SU-DHL-6 (cell line): ENCODE results near the gene INPP4B.

Experiments used
- H2AFZ ChIP-seq: fragments of 200-600 bp; sonication (generic); 2 replicates; pipeline ENCODE4 v1.6.1; 2014; ENCODE audit warnings: low read depth, mild to moderate bottlenecking, moderate library complexity, mixed read lengths, antibody characterized with exemption, low read length; ENCODE audit not compliant: severe bottlenecking
- H3F3A ChIP-seq: fragments of 200-600 bp; shearing (Covaris generic); 2 replicates; pipeline ENCODE4 v1.6.0; 2016; ENCODE audit warnings: antibody characterized with exemption, mild to moderate bottlenecking; ENCODE audit not compliant: insufficient read depth
- H3K27ac ChIP-seq: fragments of 200-600 bp; sonication (generic); 2 replicates; pipeline ENCODE4 v1.5.1; 2016; ENCODE audit warnings: low read depth, mild to moderate bottlenecking, low read length, moderate library complexity, mixed read lengths
- H3K27me3 ChIP-seq: fragments of 200-600 bp; sonication (generic), shearing (Covaris generic); 2 replicates; pipeline ENCODE4 v1.6.0; 2014; ENCODE audit warnings: mild to moderate bottlenecking, low read length
- H3K36me3 ChIP-seq: fragments of 200-600 bp; sonication (generic); 2 replicates; pipeline ENCODE4 v1.6.1; 2014; ENCODE audit warnings: mild to moderate bottlenecking, low read length, mixed read lengths
- H3K4me2 ChIP-seq: fragments of 300-600, 200-600 bp; shearing (Covaris generic), sonication (generic); 2 replicates; pipeline ENCODE4 v1.6.0; 2014; ENCODE audit warnings: low read length, low read depth, mild to moderate bottlenecking; ENCODE audit not compliant: poor library complexity, severe bottlenecking
- H3K4me3 ChIP-seq: fragments of 200-600 bp; sonication (generic); 2 replicates; pipeline ENCODE4 v1.5.1; 2014; ENCODE audit warnings: antibody characterized with exemption, low read length, mild to moderate bottlenecking, mixed read lengths; ENCODE audit not compliant: insufficient read depth, poor library complexity, severe bottlenecking
- H3K79me2 ChIP-seq: fragments of 200-600 bp; sonication (generic); 2 replicates; pipeline ENCODE4 v1.6.1; 2014; ENCODE audit warnings: mild to moderate bottlenecking, low read length, moderate library complexity; ENCODE audit not compliant: insufficient read depth
- H3K9ac ChIP-seq: fragments of 200-600 bp; sonication (generic); 2 replicates; pipeline ENCODE4 v1.7.0; 2014; ENCODE audit warnings: mild to moderate bottlenecking, low read length
- H3K9me2 ChIP-seq: fragments of 200-600 bp; sonication (generic); replicated peaks from 2 replicates; pipeline ENCODE4 v1.6.1; 2014; ENCODE audit warnings: low read length; ENCODE audit not compliant: insufficient read depth
- H3K9me3 ChIP-seq: fragments of 200-600 bp; sonication (generic); 2 replicates; pipeline ENCODE4 v1.6.1; 2014; ENCODE audit warnings: low read length, mixed read lengths; ENCODE audit not compliant: insufficient read depth
- H4K20me1 ChIP-seq: fragments of 200-600 bp; sonication (generic); 2 replicates; pipeline ENCODE4 v1.6.1; 2014; ENCODE audit warnings: low read depth, mild to moderate bottlenecking, antibody characterized with exemption, low read length, moderate library complexity, mixed read lengths
- CTCF ChIP-seq: fragments of 200-600 bp; sonication (generic); IDR thresholded peaks from one replicate; pipeline ENCODE4 v1.5.1; 2017; ENCODE audit warnings: antibody characterized with exemption, mild to moderate bottlenecking, low read length, moderate library complexity; ENCODE audit not compliant: insufficient read depth, poor library complexity, severe bottlenecking
- EZH2phosphoT487 ChIP-seq: fragments of 200-600 bp; sonication (generic), shearing (Covaris generic); conservative IDR thresholded peaks from 2 replicates; pipeline ENCODE4 v1.6.1; 2018; ENCODE audit warnings: mild to moderate bottlenecking, antibody characterized with exemption, low read length, moderate library complexity, mixed read lengths

Gene INPP4B

GRCh38 chr4:142607976-142608375 lies 238.1 kb downstream of the INPP4B start:
- Histone ChIP-seq H4K20me1 (no peaks in the 10 kb centered on the region), H3K4me2 (no peak overlapping the region), H3K9ac (no peak overlapping the region), H2AFZ (no peak overlapping the region), H3K27me3 (no peaks in the 10 kb centered on the region), H3K4me3 (no peak overlapping the region), H3K36me3 (no peaks in the 10 kb centered on the region), H3F3A (no peaks in the 10 kb centered on the region), H3K9me3 (no peaks in the 10 kb centered on the region), H3K79me2 (no peaks in the 10 kb centered on the region), H3K27ac (no peak overlapping the region), H3K9me2 (no peaks in the 10 kb centered on the region)
- TF ChIP-seq EZH2phosphoT487 (no peak), CTCF (no peak)

- no peaks in the 10 kb centered on the region for H3F3A ChIP-seq
- H4K20me1 ChIP-seq = no peaks in the 10 kb centered on the region
- no peak overlapping the region for H3K4me2 ChIP-seq
- TF ChIP-seq CTCF (no peak), EZH2phosphoT487 (no peak)
- H3K9me3 ChIP-seq = no peaks in the 10 kb centered on the region
- no peaks in the 10 kb centered on the region for H3K9me2 ChIP-seq
- H2AFZ ChIP-seq = no peak overlapping the region
- H3K9ac ChIP-seq = no peak overlapping the region
- H3K4me3 ChIP-seq = no peak overlapping the region
- no peaks in the 10 kb centered on the region for H3K36me3 ChIP-seq
- no peak overlapping the region for H3K27ac ChIP-seq
- no peaks in the 10 kb centered on the region for H3K79me2 ChIP-seq
- H3K27me3 ChIP-seq = no peaks in the 10 kb centered on the region
Observed at GRCh38 chr4:142600952-142601351, 245.1 kb downstream of the INPP4B start.

GRCh38 chr4:142598132-142598531 lies 248.0 kb downstream of the INPP4B start:
- no peaks in the 10 kb centered on the region for H3K36me3 ChIP-seq
- H3K27me3 ChIP-seq = no peaks in the 10 kb centered on the region
- H3K4me2 ChIP-seq = no peak overlapping the region
- H4K20me1 ChIP-seq = no peaks in the 10 kb centered on the region
- H3K27ac ChIP-seq = no peak overlapping the region
- H3K9me2 ChIP-seq = no peaks in the 10 kb centered on the region
- H2AFZ ChIP-seq = no peak overlapping the region
- no peak for TF ChIP-seq EZH2phosphoT487
- TF ChIP-seq CTCF = no peak
- no peak overlapping the region for H3K9ac ChIP-seq
- no peaks in the 10 kb centered on the region for H3K79me2 ChIP-seq
- no peak overlapping the region for H3K4me3 ChIP-seq
- no peaks in the 10 kb centered on the region for H3K9me3 ChIP-seq
- no peaks in the 10 kb centered on the region for H3F3A ChIP-seq
